K562 (cell line): ENCODE results near the gene PITPNM1. TPM values are rescaled to one million over a fixed set of nuclear protein-coding genes. Genes with fewer than 3 reads are reported as not detected.

ENCODE experiments used
- ATAC-seq: fragments of 200-7000 bp; cut with Tn5 transposase; 3 replicates; pipeline ENCODE4 v1.9.1; 2020; ENCODE audit warnings: moderate library complexity
- BruUV-seq: library from RNA; stranded (reverse); fragments of 400-500 nt; replicated peaks from 2 replicates; lab custom pipeline; 2021; lab: Mats Ljungman, UMichigan
- CTCF ChIA-PET: fragments of 300-600 bp; formaldehyde crosslinking; extraction: SDS; loops from one replicate; lab custom pipeline; 2021; ENCODE audit warnings: low intra/inter-chr PET ratio; lab: Yijun Ruan, JAX
- POLR2A ChIA-PET: fragments of 300-600, 350-650 bp; sonication (Branson Sonifier 250); formaldehyde crosslinking; extraction: SDS; loops from one replicate; lab custom pipeline; 2021; ENCODE audit warnings: antibody characterized with exemption, inconsistent platforms; lab: Yijun Ruan, JAX
- DNase-seq, 4 experiments: peaks; one replicate each; pipeline versions ENCODE4 v3.0.0 to v3.0.0-alpha.2; 2011 to 2018; ENCODE audit warnings: low spot score in 3 of 4, mixed read lengths in 3 of 4; ENCODE audit errors: extremely low read depth in 1 of 4
- FAIRE-seq: peaks from 2 replicates; lab custom pipeline; 2011; peaks lifted over from hg19 to GRCh38; lab: Jason Lieb, UNC
- H2AFZ ChIP-seq: 2 replicates; pipeline ENCODE4 v1.6.0; 2011; ENCODE audit warnings: low read depth, low read length, control low read depth, inconsistent platforms
- H3K27ac ChIP-seq: fragments of 200-600 bp; 3 replicates; pipeline ENCODE4 v1.8.0; 2011; ENCODE audit warnings: low read depth, mild to moderate bottlenecking, control low read depth, inconsistent platforms, low read length, moderate library complexity, mixed read lengths; ENCODE audit errors: extremely low read depth
- H3K27me3 ChIP-seq, 2 experiments: fragments of 300-600 bp in 1 of 2; 2 replicates in 1 of 2; 3 replicates in 1 of 2; pipeline versions ENCODE4 v1.6.0 to v1.8.0; 2011; ENCODE audit warnings: inconsistent platforms in 2 of 2, low read length in 2 of 2, mild to moderate bottlenecking in 1 of 2, mixed read lengths in 1 of 2, moderate library complexity in 1 of 2; ENCODE audit not compliant: control insufficient read depth in 2 of 2, insufficient read depth in 2 of 2
- H3K36me3 ChIP-seq: fragments of 300-600 bp; 3 replicates; pipeline ENCODE4 v1.8.0; 2011; ENCODE audit warnings: mild to moderate bottlenecking, low read length, inconsistent platforms; ENCODE audit not compliant: control insufficient read depth, insufficient read depth
- H3K4me1 ChIP-seq, 2 experiments: fragments of 200-600 bp in 1 of 2; replicated peaks in 1 of 2; 2 replicates in 1 of 2; 3 replicates in 1 of 2; pipeline versions ENCODE4 v1.5.1 to v1.8.0; 2011; ENCODE audit warnings: inconsistent platforms in 2 of 2, low read length in 2 of 2, mild to moderate bottlenecking in 1 of 2, mixed read lengths in 1 of 2, moderate library complexity in 1 of 2; ENCODE audit not compliant: control insufficient read depth in 2 of 2, insufficient read depth in 2 of 2
- H3K4me2 ChIP-seq: 2 replicates; pipeline ENCODE4 v1.6.1; 2011; ENCODE audit warnings: low read length, control low read depth, inconsistent platforms, mixed read lengths; ENCODE audit not compliant: insufficient read depth
- H3K4me3 ChIP-seq: fragments of 200-600 bp; sonication (generic), shearing (Covaris generic); 2 replicates; pipeline ENCODE4 v1.5.1; 2016; ENCODE audit warnings: control low read depth, inconsistent platforms
- H3K79me2 ChIP-seq: fragments of 200-600 bp; 3 replicates; pipeline ENCODE4 v1.8.0; 2011; ENCODE audit warnings: low read length, inconsistent platforms; ENCODE audit not compliant: control insufficient read depth, insufficient read depth
- H3K9ac ChIP-seq, 2 experiments: 2 replicates each; pipeline versions ENCODE4 v1.6.0 to v1.6.1; 2011; ENCODE audit warnings: low read depth in 2 of 2, low read length in 2 of 2, control low read depth in 1 of 2, inconsistent platforms in 1 of 2, mild to moderate bottlenecking in 1 of 2, mixed read lengths in 1 of 2; ENCODE audit not compliant: insufficient read depth in 1 of 2
- H3K9me1 ChIP-seq: one replicate; pipeline ENCODE4 v1.6.0; 2011; ENCODE audit warnings: inconsistent platforms, mild to moderate bottlenecking, low read length, moderate library complexity; ENCODE audit not compliant: control insufficient read depth, insufficient read depth
- H3K9me3 ChIP-seq: replicated peaks from 2 replicates; pipeline ENCODE4 v1.5.1; 2011; ENCODE audit warnings: low read depth, low read length, inconsistent platforms; ENCODE audit not compliant: control insufficient read depth, insufficient read depth
- H4K20me1 ChIP-seq: replicated peaks from 2 replicates; pipeline ENCODE4 v1.6.1; 2011; ENCODE audit warnings: low read length, inconsistent platforms, mixed read lengths; ENCODE audit not compliant: control insufficient read depth, insufficient read depth
- HOXB6 ChIP-seq: fragments of 250-450 bp; sonication (Bioruptor Pico); IDR thresholded peaks from 2 replicates; pipeline ENCODE4 v1.5.1; 2022; ENCODE audit warnings: mild to moderate bottlenecking, borderline replicate concordance
- NFIX ChIP-seq: fragments of 250-450 bp; sonication (Bioruptor Pico); IDR thresholded peaks from 2 replicates; pipeline ENCODE4 v1.4.0; 2020; ENCODE audit warnings: low read depth, mild to moderate bottlenecking, moderate library complexity
- NR3C1 ChIP-seq: sonication (generic); formaldehyde crosslinking; IDR thresholded peaks from 2 replicates; pipeline ENCODE4 v1.8.1; 2022; ENCODE audit warnings: missing genetic modification reagents
- PRPF4 ChIP-seq: fragments of 200-400 bp; formaldehyde crosslinking; IDR thresholded peaks from one replicate; pipeline ENCODE4 v1.6.1; 2017; ENCODE audit warnings: low read length, low read depth, mild to moderate bottlenecking; ENCODE audit not compliant: insufficient read depth, poor library complexity, severe bottlenecking
- ZBTB26 ChIP-seq: fragments of 450-650 bp; formaldehyde crosslinking; IDR thresholded peaks from 2 replicates; pipeline ENCODE4 v1.4.0; 2022; ENCODE audit warnings: missing genetic modification characterization
- ZFP1 ChIP-seq: fragments of 450-650 bp; formaldehyde crosslinking; IDR thresholded peaks from 2 replicates; pipeline ENCODE4 v1.4.0; 2020; ENCODE audit warnings: mild to moderate bottlenecking, mixed read lengths
- ZNF175 ChIP-seq: fragments of 200-800 bp; sonication (Bioruptor generic); IDR thresholded peaks from 2 replicates; pipeline ENCODE4 v1.6.1; 2016; ENCODE audit warnings: low read depth, mild to moderate bottlenecking, missing genetic modification characterization, missing compliant biosample characterization
- WGBS: fragments of 100-300 bp; shearing (Covaris generic); methylation state at CpG from one replicate; pipeline ENCODE4 v1.1.6; 2016; ENCODE audit warnings: low coverage, mixed read lengths; ENCODE audit not compliant: insufficient coverage; ENCODE audit errors: missing lambda C conversion rate; 5-methylcytosine and 5-hydroxymethylcytosine counted together
- in situ Hi-C: fragments of 300-500 bp; cut with MboI; formaldehyde crosslinking; loops from 4 replicates; pipeline ENCODE4 v1.15.0; 2018; ENCODE audit warnings: inconsistent platforms, mixed read lengths
- intact Hi-C: fragments of 100-400 bp; cut with micrococcal nuclease; formaldehyde crosslinking; loops from 2 replicates; pipeline ENCODE4 v1.14.2; 2022
- polyA plus RNA-seq, 8 experiments: library from polyadenylated mRNA; depleted of rRNA in 4 of 8; stranded (reverse) in 5 of 8; unstranded in 3 of 8; fragments of >200 nt; fragmentation: Nextera tagmentation in 2 of 8; fragmentation: Illumina TruSeq in 1 of 8; extraction: Ambion mirVana in 2 of 8; extraction: Trizol in 1 of 8; gene quantifications; 2 replicates each; pipeline versions ENCODE4 v1.2.1 to v1.2.3, GENCODE V29; 2011 to 2014; ENCODE audit warnings: inconsistent platforms in 1 of 8, missing spikeins in 1 of 8
- total RNA-seq, 7 experiments: library from RNA; depleted of rRNA in 6 of 7; stranded (reverse); fragments of >200 nt in 6 of 7; fragmentation: Illumina TruSeq in 2 of 7; extraction: Trizol in 2 of 7; gene quantifications; 2 replicates each; pipeline versions ENCODE4 v1.2.1 to v1.2.3, GENCODE V29; 2011 to 2021; ENCODE audit warnings: low replicate concordance in 1 of 7

Gene PITPNM1
- total and polyA plus RNA-seq, 9 of the 15 experiments (the other 6 are each of a cell fraction or from before 2014, with no cell fraction given): 0.11 to 53.7 (median 16.0) TPM

- no peaks in the 10 kb centered on the region for H3K9me1 ChIP-seq
- no peak for ATAC-seq
- in situ Hi-C loops: no loop called here
- H3K4me3 ChIP-seq: no peak overlapping the region
- no peak overlapping the region for H2AFZ ChIP-seq
- intact Hi-C loops: no loop called here
- FAIRE-seq: no peak
- CTCF ChIA-PET: no interaction called here
- POLR2A ChIA-PET: no interaction called here
- H3K9ac ChIP-seq: no peak overlapping the region
- H3K4me2 ChIP-seq: no peak overlapping the region
- H3K79me2 ChIP-seq: no peaks in the 10 kb centered on the region
- H3K9me3 ChIP-seq: no peaks in the 10 kb centered on the region
- no peak overlapping the region for H3K27ac ChIP-seq
- BruUV-seq: no TSS peak
- DNase-seq: no peak
- TF ChIP-seq ZBTB26 (CRISPR knock-in tag): no peak
- no peak for TF ChIP-seq NR3C1
- no peak for TF ChIP-seq ZFP1
- TF ChIP-seq ZNF175 (CRISPR knock-in tag): no peak
- no peak for TF ChIP-seq PRPF4
- TF ChIP-seq NFIX (CRISPR knock-in tag): no peak
- no peak for TF ChIP-seq HOXB6 (CRISPR knock-in tag)
- H3K27me3 ChIP-seq: no peaks in the 10 kb centered on the region
- peaks cover 0 to 70% of the 10 kb centered on the region in 2 experiments; a peak in 2 of 5 replicates for H3K4me1 ChIP-seq
- H4K20me1 ChIP-seq: no peaks in the 10 kb centered on the region
- WGBS: 98% methylated on average over 9 of the region's 16 CpGs
- peaks cover 91% of the 10 kb centered on the region; the same call in 2 of the 3 replicates for H3K36me3 ChIP-seq
These were observed 9.7 kb downstream of the PITPNM1 start for GRCh38 chr11:67495234-67496005.
